SK-N-SH (cell line): ENCODE measurements around the gene COL12A1.

Experiments used
- CTCF ChIP-seq: fragments of 200-600 bp; sonication (generic); IDR thresholded peaks from 2 replicates; pipeline ENCODE4 v1.6.1; 2017; ENCODE audit warnings: antibody characterized with exemption, mild to moderate bottlenecking, moderate library complexity
- GABPA ChIP-seq: IDR thresholded peaks from 2 replicates; pipeline ENCODE4 v1.4.0; 2012; ENCODE audit warnings: low read depth, mild to moderate bottlenecking
- MAX ChIP-seq: IDR thresholded peaks from 2 replicates; pipeline ENCODE4 v1.4.0; 2012; ENCODE audit warnings: low read depth
- RAD21 ChIP-seq: IDR thresholded peaks from 2 replicates; pipeline ENCODE4 v1.6.1; 2012; ENCODE audit warnings: mild to moderate bottlenecking, low read length

DNA sequence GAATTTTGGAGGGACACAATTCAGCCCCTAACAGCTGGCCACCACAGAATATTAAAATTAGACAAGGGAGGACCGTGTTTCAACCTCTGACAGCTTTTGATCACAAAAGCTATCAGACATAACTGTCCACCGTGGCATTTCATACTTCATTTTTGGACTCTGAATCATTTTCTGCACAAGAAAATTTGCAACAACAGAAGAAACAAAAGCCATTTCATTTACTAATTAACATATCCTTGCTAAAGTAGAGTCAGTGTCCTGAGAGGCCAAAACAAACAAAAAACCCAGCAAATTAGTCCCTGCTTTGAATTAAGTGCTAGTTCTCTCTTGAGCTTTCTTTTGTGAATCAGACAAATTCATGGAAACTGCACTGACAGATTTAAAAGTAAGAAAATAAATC, 17.6 kb upstream of the COL12A1 start:
- no peak for TF ChIP-seq CTCF
- no peak for TF ChIP-seq RAD21
- no peak for TF ChIP-seq GABPA
- no peak for TF ChIP-seq MAX
